HG02938 (cell line): ENCODE measurements around the gene RAB43.

Experiments
- ATAC-seq: cut with Tn5 transposase; IDR thresholded peaks from one replicate; pipeline ENCODE4 v1.9.1; 2021; ENCODE audit warnings: mild to moderate bottlenecking, moderate library complexity; ENCODE audit not compliant: unreplicated experiment

RAB43 gene

DNA sequence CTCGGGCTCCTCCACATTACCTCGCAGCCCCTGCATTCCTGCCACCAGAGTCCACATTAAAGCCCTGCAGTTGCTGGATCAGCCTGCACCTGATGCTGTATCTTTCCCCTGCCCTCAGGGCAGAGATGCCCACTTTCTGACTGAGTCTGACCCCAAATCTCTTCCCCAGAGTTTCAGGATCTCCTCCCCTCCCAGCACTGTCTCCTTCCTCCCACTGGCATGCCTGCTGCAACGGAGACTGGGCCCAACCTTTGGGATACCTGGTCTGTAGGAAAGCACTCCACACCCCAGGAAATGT is 81.6 kb downstream of the RAB43 start:
- ATAC-seq: no peak

DNA sequence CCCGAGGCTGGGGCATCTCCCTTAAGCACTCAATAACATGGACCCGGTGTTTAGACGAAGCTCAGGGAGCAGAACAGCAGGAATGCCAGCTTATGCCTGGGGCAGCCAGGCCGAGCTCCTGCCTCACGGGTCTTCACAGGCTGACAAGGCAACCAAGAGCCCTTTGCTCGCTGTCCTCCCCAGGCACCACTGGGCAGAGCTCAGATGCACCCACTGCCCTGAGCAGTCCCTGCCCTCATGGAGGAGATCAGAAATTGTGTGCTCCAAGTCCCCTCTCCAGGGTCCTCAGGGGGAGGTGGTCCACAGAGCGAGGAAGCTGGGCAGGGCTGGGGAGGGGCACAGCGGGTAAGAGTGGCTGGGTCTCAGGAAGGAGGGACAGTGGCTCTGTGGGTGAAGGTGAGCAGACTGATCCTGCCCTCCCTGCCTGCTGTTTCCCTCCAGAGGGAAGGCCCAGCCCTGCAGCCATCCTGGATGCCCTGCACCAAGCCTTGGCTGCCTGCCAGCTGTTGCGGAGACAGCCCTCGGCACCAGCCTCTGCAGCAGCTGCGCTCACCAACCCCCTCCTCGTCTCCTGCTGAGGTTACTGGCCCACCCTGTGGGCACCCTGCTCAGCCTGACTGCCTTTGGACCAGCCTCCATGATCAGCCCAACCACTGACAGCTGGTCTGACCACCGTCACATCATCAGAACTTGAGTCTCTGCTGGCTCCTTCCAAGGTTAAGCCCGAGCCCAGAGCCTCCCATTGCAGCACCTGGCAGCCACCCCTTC is 82.1 kb downstream of the RAB43 start:
- no peak for ATAC-seq

DNA sequence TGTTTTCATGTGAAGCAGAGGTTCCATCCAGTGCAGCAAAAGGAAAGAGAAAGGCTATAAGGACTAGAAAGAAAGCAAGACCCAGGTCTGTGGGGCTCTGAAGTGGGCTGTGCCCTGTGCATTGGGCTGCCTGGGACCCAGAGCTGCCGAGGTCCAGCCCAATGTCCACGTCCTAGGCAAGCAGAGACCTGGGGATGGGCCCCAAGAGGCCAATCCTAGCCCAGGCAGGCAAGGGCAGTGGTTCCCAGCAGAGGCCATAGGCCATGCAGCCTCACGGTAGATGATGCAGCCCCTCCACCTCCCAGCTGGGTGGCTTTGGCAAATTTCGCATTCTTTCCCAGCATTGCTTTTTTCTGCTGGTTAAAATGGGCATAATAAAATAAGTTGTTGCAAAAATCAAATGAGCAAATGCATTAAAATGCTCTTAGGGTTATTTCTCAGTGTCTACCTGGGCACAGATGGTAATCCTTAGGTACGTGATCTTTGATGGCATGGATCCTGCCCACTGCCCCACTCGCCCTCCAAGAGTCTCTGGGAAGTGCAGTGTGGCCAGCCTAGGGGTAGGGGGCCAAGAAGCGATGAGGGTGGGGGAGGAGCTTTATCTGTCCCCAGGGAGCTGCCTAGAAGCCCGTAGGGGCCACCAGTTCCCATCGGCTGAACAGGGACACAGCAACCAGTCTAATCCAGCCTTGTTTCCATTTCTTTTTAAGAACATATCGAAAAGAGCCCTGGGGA is 83.3 kb downstream of the RAB43 start:
- no peak for ATAC-seq
